HEK293 (cell line): Measurements from ENCODE around the gene C6orf120.

ENCODE experiments used
- HOXC10 ChIP-seq: sonication (generic); formaldehyde crosslinking; IDR thresholded peaks from 2 replicates; pipeline ENCODE4 v1.8.1; 2023; ENCODE audit warnings: mild to moderate bottlenecking, missing genetic modification reagents
- RBAK ChIP-seq: fragments of 450-650 bp; formaldehyde crosslinking; IDR thresholded peaks from 2 replicates; pipeline ENCODE4 v1.5.1; 2016; ENCODE audit warnings: missing biosample characterization, missing genetic modification characterization
- SCRT2 ChIP-seq: fragments of 450-650 bp; formaldehyde crosslinking; IDR thresholded peaks from 2 replicates; pipeline ENCODE4 v1.5.1; 2016; ENCODE audit warnings: missing biosample characterization, missing genetic modification characterization
- SP3 ChIP-seq: fragments of 450-650 bp; formaldehyde crosslinking; IDR thresholded peaks from 2 replicates; pipeline ENCODE4 v1.5.1; 2016; ENCODE audit warnings: missing biosample characterization, missing genetic modification characterization
- SP7 ChIP-seq: fragments of 450-650 bp; formaldehyde crosslinking; IDR thresholded peaks from 2 replicates; pipeline ENCODE4 v1.5.1; 2016; ENCODE audit warnings: missing biosample characterization, missing genetic modification characterization
- ZNF174 ChIP-seq: fragments of 450-650 bp; formaldehyde crosslinking; IDR thresholded peaks from 2 replicates; pipeline ENCODE4 v1.5.0; 2017; ENCODE audit warnings: missing biosample characterization, mild to moderate bottlenecking, missing genetic modification characterization
- ZNF184 ChIP-seq: fragments of 450-650 bp; IDR thresholded peaks from 2 replicates; pipeline ENCODE4 v1.5.1; 2018; ENCODE audit warnings: missing biosample characterization, mild to moderate bottlenecking, missing genetic modification characterization
- ZNF19 ChIP-seq: fragments of 450-650 bp; formaldehyde crosslinking; IDR thresholded peaks from 2 replicates; pipeline ENCODE4; 2016; ENCODE audit warnings: missing biosample characterization, missing genetic modification characterization, low read depth
- ZNF223 ChIP-seq: fragments of 450-650 bp; formaldehyde crosslinking; IDR thresholded peaks from 2 replicates; pipeline ENCODE4 v1.5.1; 2016; ENCODE audit warnings: missing biosample characterization, missing genetic modification characterization
- ZNF311 ChIP-seq: fragments of 450-650 bp; formaldehyde crosslinking; IDR thresholded peaks from 2 replicates; pipeline ENCODE4 v1.5.1; 2017; ENCODE audit warnings: missing biosample characterization, missing genetic modification characterization, borderline replicate concordance
- ZNF560 ChIP-seq: fragments of 450-650 bp; formaldehyde crosslinking; IDR thresholded peaks from 2 replicates; pipeline ENCODE4 v1.5.1; 2017; ENCODE audit warnings: missing biosample characterization, missing genetic modification characterization, borderline replicate concordance
- ZNF610 ChIP-seq: fragments of 450-650 bp; formaldehyde crosslinking; IDR thresholded peaks from 2 replicates; pipeline ENCODE4 v1.5.1; 2016; ENCODE audit warnings: missing biosample characterization, missing genetic modification characterization, borderline replicate concordance
- ZNF664 ChIP-seq: fragments of 450-650 bp; formaldehyde crosslinking; IDR thresholded peaks from 2 replicates; pipeline ENCODE4 v1.5.1; 2016; ENCODE audit warnings: missing biosample characterization, missing genetic modification characterization
- ZNF76 ChIP-seq: fragments of 450-650 bp; formaldehyde crosslinking; IDR thresholded peaks from 2 replicates; pipeline ENCODE4; 2016; ENCODE audit warnings: low read depth, missing biosample characterization, missing genetic modification characterization, borderline replicate concordance
- ZNF776 ChIP-seq: fragments of 450-650 bp; formaldehyde crosslinking; IDR thresholded peaks from 2 replicates; pipeline ENCODE4 v1.5.0; 2017; ENCODE audit warnings: missing biosample characterization, missing genetic modification characterization, borderline replicate concordance
- ZNF830 ChIP-seq: fragments of 450-650 bp; IDR thresholded peaks from 2 replicates; pipeline ENCODE4 v1.5.0; 2018; ENCODE audit warnings: missing biosample characterization, missing genetic modification characterization, low read depth, mild to moderate bottlenecking, moderate library complexity
- ZNF837 ChIP-seq: fragments of 450-650 bp; formaldehyde crosslinking; IDR thresholded peaks from 2 replicates; pipeline ENCODE4 v1.5.1; 2016; ENCODE audit warnings: missing biosample characterization, missing genetic modification characterization
- ZNF843 ChIP-seq: fragments of 450-650 bp; formaldehyde crosslinking; IDR thresholded peaks from 2 replicates; pipeline ENCODE4 v1.5.1; 2016; ENCODE audit warnings: missing biosample characterization, missing genetic modification characterization
- TF ChIP-seq, protein P1 (sequence below): fragments of 450-650 bp; formaldehyde crosslinking; IDR thresholded peaks from 2 replicates; pipeline ENCODE4; 2016; ENCODE audit warnings: missing biosample characterization, missing genetic modification characterization
- TF ChIP-seq, protein P2 (sequence below): fragments of 450-650 bp; formaldehyde crosslinking; IDR thresholded peaks from 2 replicates; pipeline ENCODE4 v1.5.1; 2017; ENCODE audit warnings: missing biosample characterization, missing genetic modification characterization
- TF ChIP-seq, protein P3 (sequence below): sonication (generic); formaldehyde crosslinking; IDR thresholded peaks from 2 replicates; pipeline ENCODE4 v1.8.1; 2022; ENCODE audit warnings: mild to moderate bottlenecking, moderate library complexity, missing genetic modification reagents
- TF ChIP-seq, protein P4 (sequence below): fragments of 450-650 bp; formaldehyde crosslinking; IDR thresholded peaks from 2 replicates; pipeline ENCODE4 v1.5.1; 2016; ENCODE audit warnings: missing biosample characterization, missing genetic modification characterization, borderline replicate concordance
- TF ChIP-seq, protein P5 (sequence below): fragments of 450-650 bp; formaldehyde crosslinking; IDR thresholded peaks from 2 replicates; pipeline ENCODE4 v1.5.1; 2017; ENCODE audit warnings: missing biosample characterization, missing genetic modification characterization
- TF ChIP-seq, protein P6 (sequence below): fragments of 450-650 bp; formaldehyde crosslinking; IDR thresholded peaks from 2 replicates; pipeline ENCODE4 v1.5.1; 2016; ENCODE audit warnings: missing biosample characterization, missing genetic modification characterization
- TF ChIP-seq, protein P7 (sequence below): fragments of 450-650 bp; formaldehyde crosslinking; IDR thresholded peaks from 2 replicates; pipeline ENCODE4 v1.5.1; 2016; ENCODE audit warnings: missing biosample characterization, missing genetic modification characterization
- TF ChIP-seq, protein P8 (sequence below): fragments of 450-650 bp; formaldehyde crosslinking; IDR thresholded peaks from 2 replicates; pipeline ENCODE4 v1.5.1; 2016; ENCODE audit warnings: missing biosample characterization, missing genetic modification characterization
- TF ChIP-seq, protein P9 (sequence below): fragments of 450-650 bp; formaldehyde crosslinking; IDR thresholded peaks from 2 replicates; pipeline ENCODE4 v1.5.1; 2017; ENCODE audit warnings: missing biosample characterization, missing genetic modification characterization

Gene C6orf120

DNA sequence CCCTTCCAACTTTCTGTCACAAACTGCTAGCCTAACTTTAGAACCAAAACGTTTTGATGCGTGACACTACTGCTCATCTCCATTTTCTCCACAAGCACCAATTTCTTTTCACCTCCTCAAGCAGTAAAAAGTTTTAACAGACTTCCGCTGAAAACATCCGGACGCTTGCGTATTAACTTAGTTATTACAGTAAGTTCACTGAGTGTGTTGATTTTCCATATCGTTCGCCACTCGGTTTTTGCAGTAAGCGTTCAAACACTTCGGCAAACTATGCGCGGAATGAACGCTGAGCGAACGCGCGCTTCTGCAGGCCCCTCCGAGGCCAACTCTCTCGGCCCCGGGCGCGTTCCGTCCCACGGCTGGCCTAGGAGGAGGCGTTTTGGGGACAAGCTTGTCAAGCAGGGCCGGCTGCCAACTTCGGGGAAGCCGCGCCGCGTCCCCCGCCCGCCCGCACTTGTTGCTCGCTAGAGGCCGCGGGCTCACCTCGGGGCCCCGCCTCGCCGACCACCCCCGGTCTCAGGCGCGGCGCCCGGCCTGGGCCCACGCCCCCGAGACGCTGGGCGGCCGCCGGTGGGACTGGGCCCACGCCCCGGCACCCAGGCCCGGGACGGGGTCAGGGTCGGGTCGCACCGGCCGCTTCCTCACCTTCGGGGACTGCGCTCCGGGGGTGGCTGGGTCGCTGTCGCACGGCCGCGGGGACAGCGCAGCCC, 21.4 kb downstream of the C6orf120 start (continued):
- TF ChIP-seq, protein P1, sequence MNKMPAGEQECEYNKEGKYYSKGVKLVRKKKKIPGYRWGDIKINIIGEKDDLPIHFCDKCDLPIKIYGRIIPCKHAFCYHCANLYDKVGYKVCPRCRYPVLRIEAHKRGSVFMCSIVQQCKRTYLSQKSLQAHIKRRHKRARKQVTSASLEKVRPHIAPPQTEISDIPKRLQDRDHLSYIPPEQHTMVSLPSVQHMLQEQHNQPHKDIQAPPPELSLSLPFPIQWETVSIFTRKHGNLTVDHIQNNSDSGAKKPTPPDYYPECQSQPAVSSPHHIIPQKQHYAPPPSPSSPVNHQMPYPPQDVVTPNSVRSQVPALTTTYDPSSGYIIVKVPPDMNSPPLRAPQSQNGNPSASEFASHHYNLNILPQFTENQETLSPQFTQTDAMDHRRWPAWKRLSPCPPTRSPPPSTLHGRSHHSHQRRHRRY (tag by site-specific recombination), result no peak
- TF ChIP-seq ZNF830 (tag by site-specific recombination) (no peak), RBAK (tag by site-specific recombination) (no peak), HOXC10 (CRISPR knock-in tag) (no peak), ZNF776 (no peak), ZNF76 (no peak), ZNF664 (tag by site-specific recombination) (peak; percentile 64; the same call in 1 of the 2 replicates), ZNF560 (no peak), SP3 (tag by site-specific recombination) (peak; percentile 33; the same call in 1 of the 2 replicates), ZNF223 (tag by site-specific recombination) (no peak), ZNF311 (tag by site-specific recombination) (no peak), ZNF174 (no peak), ZNF610 (no peak), ZNF837 (tag by site-specific recombination) (no peak), ZNF184 (no peak), SCRT2 (peak; percentile 93), ZNF843 (tag by site-specific recombination) (no peak), SP7 (tag by site-specific recombination) (no peak), ZNF19 (tag by site-specific recombination) (no peak)
- TF ChIP-seq, protein P2, sequence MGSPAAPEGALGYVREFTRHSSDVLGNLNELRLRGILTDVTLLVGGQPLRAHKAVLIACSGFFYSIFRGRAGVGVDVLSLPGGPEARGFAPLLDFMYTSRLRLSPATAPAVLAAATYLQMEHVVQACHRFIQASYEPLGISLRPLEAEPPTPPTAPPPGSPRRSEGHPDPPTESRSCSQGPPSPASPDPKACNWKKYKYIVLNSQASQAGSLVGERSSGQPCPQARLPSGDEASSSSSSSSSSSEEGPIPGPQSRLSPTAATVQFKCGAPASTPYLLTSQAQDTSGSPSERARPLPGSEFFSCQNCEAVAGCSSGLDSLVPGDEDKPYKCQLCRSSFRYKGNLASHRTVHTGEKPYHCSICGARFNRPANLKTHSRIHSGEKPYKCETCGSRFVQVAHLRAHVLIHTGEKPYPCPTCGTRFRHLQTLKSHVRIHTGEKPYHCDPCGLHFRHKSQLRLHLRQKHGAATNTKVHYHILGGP (tag by site-specific recombination), result no peak
- TF ChIP-seq, protein P3, sequence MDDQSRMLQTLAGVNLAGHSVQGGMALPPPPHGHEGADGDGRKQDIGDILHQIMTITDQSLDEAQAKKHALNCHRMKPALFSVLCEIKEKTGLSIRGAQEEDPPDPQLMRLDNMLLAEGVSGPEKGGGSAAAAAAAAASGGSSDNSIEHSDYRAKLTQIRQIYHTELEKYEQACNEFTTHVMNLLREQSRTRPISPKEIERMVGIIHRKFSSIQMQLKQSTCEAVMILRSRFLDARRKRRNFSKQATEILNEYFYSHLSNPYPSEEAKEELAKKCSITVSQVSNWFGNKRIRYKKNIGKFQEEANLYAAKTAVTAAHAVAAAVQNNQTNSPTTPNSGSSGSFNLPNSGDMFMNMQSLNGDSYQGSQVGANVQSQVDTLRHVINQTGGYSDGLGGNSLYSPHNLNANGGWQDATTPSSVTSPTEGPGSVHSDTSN (CRISPR knock-in tag), result peak; percentile 37; the same call in 1 of the 2 replicates
- TF ChIP-seq, protein P4, sequence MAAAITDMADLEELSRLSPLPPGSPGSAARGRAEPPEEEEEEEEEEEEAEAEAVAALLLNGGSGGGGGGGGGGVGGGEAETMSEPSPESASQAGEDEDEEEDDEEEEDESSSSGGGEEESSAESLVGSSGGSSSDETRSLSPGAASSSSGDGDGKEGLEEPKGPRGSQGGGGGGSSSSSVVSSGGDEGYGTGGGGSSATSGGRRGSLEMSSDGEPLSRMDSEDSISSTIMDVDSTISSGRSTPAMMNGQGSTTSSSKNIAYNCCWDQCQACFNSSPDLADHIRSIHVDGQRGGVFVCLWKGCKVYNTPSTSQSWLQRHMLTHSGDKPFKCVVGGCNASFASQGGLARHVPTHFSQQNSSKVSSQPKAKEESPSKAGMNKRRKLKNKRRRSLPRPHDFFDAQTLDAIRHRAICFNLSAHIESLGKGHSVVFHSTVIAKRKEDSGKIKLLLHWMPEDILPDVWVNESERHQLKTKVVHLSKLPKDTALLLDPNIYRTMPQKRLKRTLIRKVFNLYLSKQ, result no peak
- TF ChIP-seq, protein P5, sequence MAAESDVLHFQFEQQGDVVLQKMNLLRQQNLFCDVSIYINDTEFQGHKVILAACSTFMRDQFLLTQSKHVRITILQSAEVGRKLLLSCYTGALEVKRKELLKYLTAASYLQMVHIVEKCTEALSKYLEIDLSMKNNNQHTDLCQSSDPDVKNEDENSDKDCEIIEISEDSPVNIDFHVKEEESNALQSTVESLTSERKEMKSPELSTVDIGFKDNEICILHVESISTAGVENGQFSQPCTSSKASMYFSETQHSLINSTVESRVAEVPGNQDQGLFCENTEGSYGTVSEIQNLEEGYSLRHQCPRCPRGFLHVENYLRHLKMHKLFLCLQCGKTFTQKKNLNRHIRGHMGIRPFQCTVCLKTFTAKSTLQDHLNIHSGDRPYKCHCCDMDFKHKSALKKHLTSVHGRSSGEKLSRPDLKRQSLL (tag by site-specific recombination), result no peak
- TF ChIP-seq, protein P6, sequence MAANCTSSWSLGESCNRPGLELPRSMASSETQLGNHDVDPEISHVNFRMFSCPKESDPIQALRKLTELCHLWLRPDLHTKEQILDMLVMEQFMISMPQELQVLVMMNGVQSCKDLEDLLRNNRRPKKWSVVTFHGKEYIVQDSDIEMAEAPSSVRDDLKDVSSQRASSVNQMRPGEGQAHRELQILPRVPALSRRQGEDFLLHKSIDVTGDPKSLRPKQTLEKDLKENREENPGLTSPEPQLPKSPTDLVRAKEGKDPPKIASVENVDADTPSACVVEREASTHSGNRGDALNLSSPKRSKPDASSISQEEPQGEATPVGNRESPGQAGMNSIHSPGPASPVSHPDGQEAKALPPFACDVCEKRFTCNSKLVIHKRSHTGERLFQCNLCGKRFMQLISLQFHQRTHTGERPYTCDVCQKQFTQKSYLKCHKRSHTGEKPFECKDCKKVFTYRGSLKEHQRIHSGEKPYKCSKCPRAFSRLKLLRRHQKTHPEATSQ (tag by site-specific recombination), result no peak
- TF ChIP-seq, protein P7, sequence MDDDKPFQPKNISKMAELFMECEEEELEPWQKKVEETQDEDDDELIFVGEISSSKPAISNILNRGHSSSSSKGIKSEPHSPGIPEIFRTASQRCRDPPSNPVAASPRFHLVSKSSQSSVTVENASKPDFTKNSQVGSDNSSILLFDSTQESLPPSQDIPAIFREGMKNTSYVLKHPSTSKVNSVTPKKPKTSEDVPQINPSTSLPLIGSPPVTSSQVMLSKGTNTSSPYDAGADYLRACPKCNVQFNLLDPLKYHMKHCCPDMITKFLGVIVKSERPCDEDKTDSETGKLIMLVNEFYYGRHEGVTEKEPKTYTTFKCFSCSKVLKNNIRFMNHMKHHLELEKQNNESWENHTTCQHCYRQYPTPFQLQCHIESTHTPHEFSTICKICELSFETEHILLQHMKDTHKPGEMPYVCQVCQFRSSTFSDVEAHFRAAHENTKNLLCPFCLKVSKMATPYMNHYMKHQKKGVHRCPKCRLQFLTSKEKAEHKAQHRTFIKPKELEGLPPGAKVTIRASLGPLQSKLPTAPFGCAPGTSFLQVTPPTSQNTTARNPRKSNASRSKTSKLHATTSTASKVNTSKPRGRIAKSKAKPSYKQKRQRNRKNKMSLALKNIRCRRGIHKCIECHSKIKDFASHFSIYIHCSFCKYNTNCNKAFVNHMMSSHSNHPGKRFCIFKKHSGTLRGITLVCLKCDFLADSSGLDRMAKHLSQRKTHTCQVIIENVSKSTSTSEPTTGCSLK (tag by site-specific recombination), result no peak
- TF ChIP-seq, protein P8, sequence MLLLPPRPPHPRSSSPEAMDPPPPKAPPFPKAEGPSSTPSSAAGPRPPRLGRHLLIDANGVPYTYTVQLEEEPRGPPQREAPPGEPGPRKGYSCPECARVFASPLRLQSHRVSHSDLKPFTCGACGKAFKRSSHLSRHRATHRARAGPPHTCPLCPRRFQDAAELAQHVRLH (tag by site-specific recombination), result no peak
- TF ChIP-seq, protein P9, sequence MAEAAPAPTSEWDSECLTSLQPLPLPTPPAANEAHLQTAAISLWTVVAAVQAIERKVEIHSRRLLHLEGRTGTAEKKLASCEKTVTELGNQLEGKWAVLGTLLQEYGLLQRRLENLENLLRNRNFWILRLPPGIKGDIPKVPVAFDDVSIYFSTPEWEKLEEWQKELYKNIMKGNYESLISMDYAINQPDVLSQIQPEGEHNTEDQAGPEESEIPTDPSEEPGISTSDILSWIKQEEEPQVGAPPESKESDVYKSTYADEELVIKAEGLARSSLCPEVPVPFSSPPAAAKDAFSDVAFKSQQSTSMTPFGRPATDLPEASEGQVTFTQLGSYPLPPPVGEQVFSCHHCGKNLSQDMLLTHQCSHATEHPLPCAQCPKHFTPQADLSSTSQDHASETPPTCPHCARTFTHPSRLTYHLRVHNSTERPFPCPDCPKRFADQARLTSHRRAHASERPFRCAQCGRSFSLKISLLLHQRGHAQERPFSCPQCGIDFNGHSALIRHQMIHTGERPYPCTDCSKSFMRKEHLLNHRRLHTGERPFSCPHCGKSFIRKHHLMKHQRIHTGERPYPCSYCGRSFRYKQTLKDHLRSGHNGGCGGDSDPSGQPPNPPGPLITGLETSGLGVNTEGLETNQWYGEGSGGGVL (tag by site-specific recombination), result no peak
